GM12878 (cell line): ENCODE measurements around the gene MAN2A2. TPM values are rescaled to one million over a fixed set of nuclear protein-coding genes. Genes with fewer than 3 reads are reported as not detected.
A peak's percentile ranks its signal among the peaks of the same experiment; 100 is the strongest.

Experiments
- ATAC-seq: fragments of 200-7000 bp; cut with Tn5 transposase; 3 replicates; pipeline ENCODE4 v1.9.1; 2020; ENCODE audit warnings: mild to moderate bottlenecking, moderate library complexity
- BruUV-seq: library from RNA; stranded (reverse); fragments of 400-500 nt; replicated peaks from 2 replicates; lab custom pipeline; 2021; lab: Mats Ljungman, UMichigan
- CTCF ChIA-PET: fragments of 300-600 bp; sonication (Branson Sonifier 250); formaldehyde crosslinking; extraction: SDS; loops from one replicate; lab custom pipeline; 2021; ENCODE audit warnings: inconsistent platforms; lab: Yijun Ruan, JAX
- POLR2A ChIA-PET: fragments of 350-600 bp; formaldehyde crosslinking; extraction: SDS; loops from one replicate; lab custom pipeline; 2021; ENCODE audit warnings: inconsistent platforms; lab: Charles Lee
- RAD21 ChIA-PET: fragments of 300-600 bp; sonication (Branson Sonifier 250); formaldehyde crosslinking; loops from one replicate; lab custom pipeline; 2023; ENCODE audit warnings: antibody characterized with exemption; ENCODE audit not compliant: unreplicated experiment; lab: Charles Lee
- SMC1A ChIA-PET: fragments of 300-600 bp; sonication (Branson Sonifier 250); formaldehyde crosslinking; loops from one replicate; lab custom pipeline; 2023; ENCODE audit not compliant: unreplicated experiment, uncharacterized antibody; lab: Charles Lee
- DNase-seq: peaks from one replicate; pipeline ENCODE4 v3.0.0-alpha.2; 2011; ENCODE audit warnings: low read depth, low spot score
- FAIRE-seq: peaks from 3 replicates; lab custom pipeline; 2011; peaks lifted over from hg19 to GRCh38; lab: Jason Lieb, UNC
- H2AFZ ChIP-seq: 2 replicates; pipeline ENCODE4 v1.6.0; 2011; ENCODE audit warnings: low read depth, low read length, control low read depth; ENCODE audit not compliant: control insufficient read depth
- H3K27ac ChIP-seq: 2 replicates; pipeline ENCODE4 v1.5.1; 2011; ENCODE audit warnings: control low read depth; ENCODE audit not compliant: control insufficient read depth, insufficient read depth
- H3K27me3 ChIP-seq, 2 experiments: replicated peaks in 1 of 2; 2 replicates each; pipeline versions ENCODE4 v1.6.0 to v1.6.1; 2011; ENCODE audit warnings: low read length in 1 of 2; ENCODE audit not compliant: control insufficient read depth in 2 of 2, insufficient read depth in 2 of 2
- H3K36me3 ChIP-seq, 2 experiments: 2 replicates each; pipeline ENCODE4 v1.5.1; 2011; ENCODE audit warnings: low read length in 1 of 2; ENCODE audit not compliant: control insufficient read depth in 2 of 2, insufficient read depth in 2 of 2
- H3K4me1 ChIP-seq: 2 replicates; pipeline ENCODE4 v1.6.1; 2011; ENCODE audit warnings: mild to moderate bottlenecking, low read length, moderate library complexity, mixed read lengths; ENCODE audit not compliant: control insufficient read depth, insufficient read depth
- H3K4me2 ChIP-seq: 2 replicates; pipeline ENCODE4 v1.6.0; 2011; ENCODE audit warnings: control low read depth; ENCODE audit not compliant: control insufficient read depth, insufficient read depth
- H3K4me3 ChIP-seq: fragments of 200-600 bp; sonication (generic); 2 replicates; pipeline ENCODE4 v1.5.1; 2016
- H3K79me2 ChIP-seq: 2 replicates; pipeline ENCODE4 v1.6.0; 2011; ENCODE audit warnings: low read length; ENCODE audit not compliant: control insufficient read depth, insufficient read depth
- H3K9ac ChIP-seq: 2 replicates; pipeline ENCODE4 v1.8.0; 2011; ENCODE audit warnings: low read length, control low read depth, mixed read lengths; ENCODE audit not compliant: control insufficient read depth, insufficient read depth
- H3K9me3 ChIP-seq: replicated peaks from 3 replicates; pipeline ENCODE4 v1.5.1; 2011; ENCODE audit warnings: mild to moderate bottlenecking, low read length; ENCODE audit not compliant: control insufficient read depth, insufficient read depth
- H4K20me1 ChIP-seq: 2 replicates; pipeline ENCODE4 v1.6.0; 2011; ENCODE audit not compliant: control insufficient read depth, insufficient read depth
- CHD2 ChIP-seq: IDR thresholded peaks from 2 replicates; pipeline ENCODE4 v1.6.1; 2011; ENCODE audit warnings: low read depth, low read length, improper control_type of control experiment, borderline replicate concordance
- FOXK2 ChIP-seq: fragments of 450-650 bp; IDR thresholded peaks from 2 replicates; pipeline ENCODE4 v1.6.1; 2017; ENCODE audit warnings: mild to moderate bottlenecking, moderate library complexity
- FOXM1 ChIP-seq: IDR thresholded peaks from 2 replicates; pipeline ENCODE4 v1.6.1; 2012; ENCODE audit warnings: low read depth, mild to moderate bottlenecking, inconsistent platforms, low read length, moderate library complexity
- HDGF ChIP-seq: fragments of 450-650 bp; IDR thresholded peaks from 2 replicates; pipeline ENCODE4 v1.6.1; 2016; ENCODE audit warnings: antibody characterized with exemption
- IRF4 ChIP-seq: IDR thresholded peaks from 2 replicates; pipeline ENCODE4 v1.6.1; 2011; ENCODE audit warnings: low read depth, low read length
- MEF2B ChIP-seq: fragments of 450-650 bp; IDR thresholded peaks from 2 replicates; pipeline ENCODE4 v1.6.1; 2018; ENCODE audit warnings: mild to moderate bottlenecking, moderate library complexity; ENCODE audit not compliant: partially characterized antibody, poor library complexity, severe bottlenecking
- SIX5 ChIP-seq: IDR thresholded peaks from 2 replicates; pipeline ENCODE4 v1.6.1; 2011; ENCODE audit warnings: mild to moderate bottlenecking, low read depth, low read length, moderate library complexity; ENCODE audit not compliant: severe bottlenecking
- SREBF1 ChIP-seq: IDR thresholded peaks from 2 replicates; pipeline ENCODE4 v1.6.1; 2012; ENCODE audit warnings: mild to moderate bottlenecking, low read length
- SUPT20H ChIP-seq: IDR thresholded peaks from 2 replicates; pipeline ENCODE4 v1.6.1; 2011; ENCODE audit warnings: low read depth, mild to moderate bottlenecking, low read length, moderate library complexity, borderline replicate concordance; ENCODE audit not compliant: control insufficient read depth
- WGBS: methylation state at CpG from one replicate; pipeline ENCODE4 v1.1.6; 2016; ENCODE audit warnings: low lambda C conversion rate; ENCODE audit not compliant: insufficient replicate concordance, insufficient coverage; ENCODE audit errors: missing lambda C conversion rate; 5-methylcytosine and 5-hydroxymethylcytosine counted together
- in situ Hi-C: fragments of 300-500 bp; cut with MboI; formaldehyde crosslinking; loops from 9 replicates; pipeline ENCODE4 v1.14.3; 2018; ENCODE audit warnings: mixed read lengths
- intact Hi-C: fragments of 100-400 bp; cut with micrococcal nuclease; formaldehyde crosslinking; loops from one replicate; pipeline ENCODE4 v1.14.2; 2022; ENCODE audit not compliant: unreplicated experiment
- polyA plus RNA-seq, 11 experiments: library from polyadenylated mRNA; depleted of rRNA in 4 of 11; unstranded in 6 of 11; stranded (reverse) in 5 of 11; fragments of >200 nt; fragmentation: Nextera tagmentation in 4 of 11; fragmentation: Illumina TruSeq in 1 of 11; extraction: Ambion mirVana in 4 of 11; extraction: Trizol in 1 of 11; gene quantifications; 1 replicate in 1 of 11; 2 replicates in 10 of 11; pipeline versions ENCODE4 v1.2.1 to v1.2.3, GENCODE V29; 2011 to 2016; ENCODE audit warnings: inconsistent platforms in 2 of 11, missing spikeins in 2 of 11, low read depth in 1 of 11
- total RNA-seq, 4 experiments: library from RNA; depleted of rRNA in 3 of 4; stranded (reverse); fragments of >200 nt in 3 of 4; fragmentation: Illumina TruSeq in 1 of 4; extraction: Trizol in 1 of 4; gene quantifications; 2 replicates each; pipeline versions ENCODE4 v1.2.1 to v1.2.3, GENCODE V29; 2013 to 2021
- TF ChIP-seq, protein P1 (sequence below): fragments of 150-350 bp; IDR thresholded peaks from 2 replicates; pipeline ENCODE4 v1.6.1; 2016; ENCODE audit warnings: low read depth, low read length
- TF ChIP-seq, protein P2 (sequence below): IDR thresholded peaks from 2 replicates; pipeline ENCODE4 v1.6.1; 2012; ENCODE audit warnings: low read depth, low read length, improper control_type of control experiment
- TF ChIP-seq, protein P3 (sequence below): IDR thresholded peaks from 2 replicates; pipeline ENCODE4 v1.6.1; 2012; ENCODE audit warnings: improper control_type of control experiment, low read depth, low read length; ENCODE audit not compliant: insufficient replicate concordance

The MAN2A2 gene
- total and polyA plus RNA-seq, 10 of the 15 experiments (the other 5 are each of a cell fraction or from before 2014, with no cell fraction given) = 4.2 to 79.4 (median 23.2) TPM

DNA sequence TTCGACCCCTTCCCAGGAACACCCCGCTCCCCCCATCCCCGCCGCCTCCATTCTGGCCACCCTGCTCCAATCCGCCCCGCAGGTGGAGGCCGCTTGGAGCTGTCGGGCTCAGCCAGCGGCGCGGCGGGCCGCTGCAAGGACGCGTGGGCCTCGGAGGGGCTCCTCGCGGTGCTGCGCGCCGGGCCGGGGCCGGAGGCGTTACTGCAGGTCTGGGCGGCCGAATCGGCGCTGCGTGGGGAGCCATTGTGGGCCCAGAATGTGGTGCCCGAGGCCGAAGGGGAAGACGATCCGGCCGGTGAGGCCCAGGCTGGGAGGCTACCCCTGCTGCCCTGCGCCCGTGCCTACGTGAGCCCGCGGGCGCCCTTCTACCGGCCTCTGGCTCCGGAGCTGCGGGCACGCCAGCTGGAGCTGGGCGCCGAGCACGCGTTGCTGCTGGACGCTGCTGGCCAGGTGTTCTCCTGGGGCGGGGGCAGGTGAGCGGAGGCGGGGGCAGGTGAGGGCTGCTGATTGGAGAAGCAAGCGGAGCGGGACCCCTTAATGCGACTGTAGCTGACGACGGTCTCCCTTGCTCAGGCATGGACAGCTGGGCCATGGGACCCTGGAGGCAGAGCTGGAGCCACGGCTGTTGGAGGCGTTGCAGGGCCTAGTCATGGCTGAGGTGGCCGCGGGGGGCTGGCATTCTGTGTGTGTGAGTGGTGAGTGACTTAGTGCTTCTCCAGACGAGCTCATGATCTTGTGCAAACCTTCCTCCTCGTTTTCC lies 54.1 kb downstream of the MAN2A2 start (continued):
- TF ChIP-seq, protein P1, sequence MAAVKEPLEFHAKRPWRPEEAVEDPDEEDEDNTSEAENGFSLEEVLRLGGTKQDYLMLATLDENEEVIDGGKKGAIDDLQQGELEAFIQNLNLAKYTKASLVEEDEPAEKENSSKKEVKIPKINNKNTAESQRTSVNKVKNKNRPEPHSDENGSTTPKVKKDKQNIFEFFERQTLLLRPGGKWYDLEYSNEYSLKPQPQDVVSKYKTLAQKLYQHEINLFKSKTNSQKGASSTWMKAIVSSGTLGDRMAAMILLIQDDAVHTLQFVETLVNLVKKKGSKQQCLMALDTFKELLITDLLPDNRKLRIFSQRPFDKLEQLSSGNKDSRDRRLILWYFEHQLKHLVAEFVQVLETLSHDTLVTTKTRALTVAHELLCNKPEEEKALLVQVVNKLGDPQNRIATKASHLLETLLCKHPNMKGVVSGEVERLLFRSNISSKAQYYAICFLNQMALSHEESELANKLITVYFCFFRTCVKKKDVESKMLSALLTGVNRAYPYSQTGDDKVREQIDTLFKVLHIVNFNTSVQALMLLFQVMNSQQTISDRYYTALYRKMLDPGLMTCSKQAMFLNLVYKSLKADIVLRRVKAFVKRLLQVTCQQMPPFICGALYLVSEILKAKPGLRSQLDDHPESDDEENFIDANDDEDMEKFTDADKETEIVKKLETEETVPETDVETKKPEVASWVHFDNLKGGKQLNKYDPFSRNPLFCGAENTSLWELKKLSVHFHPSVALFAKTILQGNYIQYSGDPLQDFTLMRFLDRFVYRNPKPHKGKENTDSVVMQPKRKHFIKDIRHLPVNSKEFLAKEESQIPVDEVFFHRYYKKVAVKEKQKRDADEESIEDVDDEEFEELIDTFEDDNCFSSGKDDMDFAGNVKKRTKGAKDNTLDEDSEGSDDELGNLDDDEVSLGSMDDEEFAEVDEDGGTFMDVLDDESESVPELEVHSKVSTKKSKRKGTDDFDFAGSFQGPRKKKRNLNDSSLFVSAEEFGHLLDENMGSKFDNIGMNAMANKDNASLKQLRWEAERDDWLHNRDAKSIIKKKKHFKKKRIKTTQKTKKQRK = no peak
- TF ChIP-seq HDGF = no peak
- TF ChIP-seq IRF4 = no peak
- TF ChIP-seq SIX5 = no peak

DNA sequence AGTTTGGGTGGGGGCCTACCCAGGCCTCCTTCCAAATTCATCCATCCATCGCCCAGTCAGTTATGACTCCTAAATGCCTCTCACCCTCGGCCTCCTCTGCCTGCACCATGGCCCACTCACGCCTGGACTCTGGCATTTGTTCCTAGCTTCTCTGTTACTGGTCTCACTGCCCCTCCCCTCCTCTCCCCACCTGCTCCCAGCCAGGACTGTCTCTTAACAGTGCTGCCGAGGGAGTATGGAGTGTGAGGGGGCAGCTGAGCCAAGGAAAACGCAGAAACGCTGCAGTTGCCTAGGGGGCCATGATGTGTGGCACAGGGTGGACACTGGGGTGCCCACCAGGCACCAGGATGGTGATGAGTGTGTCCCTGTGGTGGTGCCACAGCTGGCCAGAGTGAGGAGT lies 54.7 kb downstream of the MAN2A2 start:
- DNase-seq (no peak), ATAC-seq (no peak), FAIRE-seq (no peak)
- no peak overlapping the region for H2AFZ ChIP-seq
- H3K9me3 ChIP-seq = no peaks in the 10 kb centered on the region
- H3K4me3 ChIP-seq = no peak overlapping the region
- SMC1A ChIA-PET = interaction anchor here (1.4 kb wide), 1 partner anchor 24 kb away, joined by 4 read pairs; no protein-coding TSS in a partner anchor
- WGBS = 97% methylated on average over 6 of the region's 6 CpGs
- no peak overlapping the region for H3K27ac ChIP-seq
- no peak overlapping the region for H3K9ac ChIP-seq
- peaks cover 21 to 30% of the 10 kb centered on the region in 2 experiments for H3K36me3 ChIP-seq
- POLR2A ChIA-PET = interaction anchor here (1.5 to 3.6 kb wide), 2 partner anchors 25 to 30 kb away, joined by 4 to 26 read pairs; partner anchors contain the start of gene HDDC3
- intact Hi-C loops = loop anchor here (5.0 kb wide), 3 partner anchors 35 to 90 kb away; partner anchors contain the start of genes PRC1 and VPS33B
- CTCF ChIA-PET = interaction anchor here (0.8 to 6.4 kb wide), 13 partner anchors 19 to 314 kb away, joined by 3 to 74 read pairs (median 5); partner anchors contain the start of genes HDDC3 and UNC45A
- 0 out of 2 replicates have a peak overlapping the region, but pooled peaks have one; percentile 78 for H3K4me2 ChIP-seq
- no peaks in the 10 kb centered on the region for H4K20me1 ChIP-seq
- RAD21 ChIA-PET = interaction anchor here (1.2 to 4.5 kb wide), 3 partner anchors 23 to 314 kb away, joined by 3 to 24 read pairs (median 3); partner anchors contain the start of gene UNC45A
- H3K79me2 ChIP-seq = peaks cover 24% of the 10 kb centered on the region
- no TSS peak for BruUV-seq
- in situ Hi-C loops = loop anchor here (25.0 kb wide), 1 partner anchor 1370 kb away; the partner anchor contains the start of gene TICRR
- no peaks in the 10 kb centered on the region for H3K27me3 ChIP-seq
- peaks cover 3% of the 10 kb centered on the region; the same call in 1 of the 2 replicates for H3K4me1 ChIP-seq
- TF ChIP-seq CHD2 (no peak), SREBF1 (no peak), FOXK2 (no peak), SUPT20H (no peak), FOXM1 (no peak), MEF2B (no peak)
- TF ChIP-seq, protein P2, sequence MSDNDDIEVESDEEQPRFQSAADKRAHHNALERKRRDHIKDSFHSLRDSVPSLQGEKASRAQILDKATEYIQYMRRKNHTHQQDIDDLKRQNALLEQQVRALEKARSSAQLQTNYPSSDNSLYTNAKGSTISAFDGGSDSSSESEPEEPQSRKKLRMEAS = no peak
- TF ChIP-seq, protein P3, sequence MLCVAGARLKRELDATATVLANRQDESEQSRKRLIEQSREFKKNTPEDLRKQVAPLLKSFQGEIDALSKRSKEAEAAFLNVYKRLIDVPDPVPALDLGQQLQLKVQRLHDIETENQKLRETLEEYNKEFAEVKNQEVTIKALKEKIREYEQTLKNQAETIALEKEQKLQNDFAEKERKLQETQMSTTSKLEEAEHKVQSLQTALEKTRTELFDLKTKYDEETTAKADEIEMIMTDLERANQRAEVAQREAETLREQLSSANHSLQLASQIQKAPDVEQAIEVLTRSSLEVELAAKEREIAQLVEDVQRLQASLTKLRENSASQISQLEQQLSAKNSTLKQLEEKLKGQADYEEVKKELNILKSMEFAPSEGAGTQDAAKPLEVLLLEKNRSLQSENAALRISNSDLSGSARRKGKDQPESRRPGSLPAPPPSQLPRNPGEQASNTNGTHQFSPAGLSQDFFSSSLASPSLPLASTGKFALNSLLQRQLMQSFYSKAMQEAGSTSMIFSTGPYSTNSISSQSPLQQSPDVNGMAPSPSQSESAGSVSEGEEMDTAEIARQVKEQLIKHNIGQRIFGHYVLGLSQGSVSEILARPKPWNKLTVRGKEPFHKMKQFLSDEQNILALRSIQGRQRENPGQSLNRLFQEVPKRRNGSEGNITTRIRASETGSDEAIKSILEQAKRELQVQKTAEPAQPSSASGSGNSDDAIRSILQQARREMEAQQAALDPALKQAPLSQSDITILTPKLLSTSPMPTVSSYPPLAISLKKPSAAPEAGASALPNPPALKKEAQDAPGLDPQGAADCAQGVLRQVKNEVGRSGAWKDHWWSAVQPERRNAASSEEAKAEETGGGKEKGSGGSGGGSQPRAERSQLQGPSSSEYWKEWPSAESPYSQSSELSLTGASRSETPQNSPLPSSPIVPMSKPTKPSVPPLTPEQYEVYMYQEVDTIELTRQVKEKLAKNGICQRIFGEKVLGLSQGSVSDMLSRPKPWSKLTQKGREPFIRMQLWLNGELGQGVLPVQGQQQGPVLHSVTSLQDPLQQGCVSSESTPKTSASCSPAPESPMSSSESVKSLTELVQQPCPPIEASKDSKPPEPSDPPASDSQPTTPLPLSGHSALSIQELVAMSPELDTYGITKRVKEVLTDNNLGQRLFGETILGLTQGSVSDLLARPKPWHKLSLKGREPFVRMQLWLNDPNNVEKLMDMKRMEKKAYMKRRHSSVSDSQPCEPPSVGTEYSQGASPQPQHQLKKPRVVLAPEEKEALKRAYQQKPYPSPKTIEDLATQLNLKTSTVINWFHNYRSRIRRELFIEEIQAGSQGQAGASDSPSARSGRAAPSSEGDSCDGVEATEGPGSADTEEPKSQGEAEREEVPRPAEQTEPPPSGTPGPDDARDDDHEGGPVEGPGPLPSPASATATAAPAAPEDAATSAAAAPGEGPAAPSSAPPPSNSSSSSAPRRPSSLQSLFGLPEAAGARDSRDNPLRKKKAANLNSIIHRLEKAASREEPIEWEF = no peak
